Skin of body (tissue), 2 donors: ENCODE results near the gene NFE2L2. TPM values are rescaled to one million over a fixed set of nuclear protein-coding genes. Genes with fewer than 3 reads are reported as not detected.
"Not testable (repeated sequence)": the region's sequence is repeated elsewhere in the genome, so short reads cannot be mapped to it uniquely, and the experiment has no call there.

ENCODE experiments used
- DNase-seq: peaks from one replicate; lab custom pipeline; 2025; lab: John Stamatoyannopoulos, UW
- total RNA-seq: library from RNA; depleted of rRNA; stranded (reverse); fragments of >200 nt; gene quantifications from one replicate; pipeline ENCODE4 v1.2.3, GENCODE V29; 2014

NFE2L2 gene
- total RNA-seq, 1 donor from 2014 or later, result 68.6 TPM

DNA sequence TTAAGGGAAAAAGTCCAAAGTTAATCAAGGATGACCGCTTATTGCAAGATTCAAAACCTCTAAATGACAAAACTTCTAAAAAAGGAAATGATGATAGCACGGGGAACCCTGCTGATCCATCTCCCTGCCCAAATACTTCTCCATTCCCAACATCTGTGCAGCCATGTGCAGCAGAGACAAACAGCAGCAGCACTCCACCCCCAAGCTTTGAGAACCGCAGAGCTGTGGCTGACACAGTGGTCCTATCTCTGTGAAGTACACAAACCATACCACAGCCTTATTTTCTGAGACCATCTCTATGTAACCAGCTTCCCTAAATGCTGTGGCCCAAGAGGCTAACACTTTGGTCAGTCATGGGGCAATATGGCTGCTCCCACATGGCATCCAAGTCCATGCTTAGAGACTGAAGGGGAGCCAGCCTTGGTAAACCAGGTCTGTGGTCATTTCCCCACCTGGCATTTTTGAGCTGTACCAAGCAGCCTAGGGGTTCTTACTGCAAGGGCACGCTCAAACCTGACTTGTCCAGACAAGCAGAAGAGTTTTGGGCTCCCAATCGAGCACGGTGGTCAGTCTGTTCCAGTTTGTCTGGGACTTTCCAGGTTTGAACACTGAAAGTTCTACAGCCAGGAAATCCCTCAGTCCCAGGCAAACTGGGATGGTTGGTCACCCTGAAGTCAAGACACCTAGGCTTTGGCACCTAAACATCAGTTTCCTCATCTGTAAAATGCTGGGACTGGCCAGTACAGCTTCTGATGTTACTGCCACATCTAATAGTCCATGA is 17.1 kb upstream of the NFE2L2 start:
- DNase-seq, result peak; percentile 27

GRCh38 chr2:177279847-177280246 is 15.3 kb upstream of the NFE2L2 start:
- no peak for DNase-seq

DNA sequence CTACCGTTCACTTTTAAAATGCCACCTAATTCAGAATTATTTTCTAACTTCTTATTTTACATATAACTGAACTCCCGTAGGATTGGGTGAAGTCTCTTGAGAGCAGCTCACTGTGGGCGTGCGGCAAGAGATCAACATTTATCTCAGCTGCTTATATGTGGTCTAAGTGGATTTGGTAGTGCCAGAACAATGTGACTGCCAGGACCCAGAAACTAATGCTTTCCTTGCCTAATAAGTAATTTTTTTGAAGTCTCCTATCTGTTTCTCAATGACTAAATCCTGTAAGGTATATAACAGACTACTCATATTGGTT is 11.2 kb upstream of the NFE2L2 start:
- DNase-seq, result no peak

GRCh38 chr2:177275040-177275742 is 10.7 kb upstream of the NFE2L2 start:
- DNase-seq, result no peak

DNA sequence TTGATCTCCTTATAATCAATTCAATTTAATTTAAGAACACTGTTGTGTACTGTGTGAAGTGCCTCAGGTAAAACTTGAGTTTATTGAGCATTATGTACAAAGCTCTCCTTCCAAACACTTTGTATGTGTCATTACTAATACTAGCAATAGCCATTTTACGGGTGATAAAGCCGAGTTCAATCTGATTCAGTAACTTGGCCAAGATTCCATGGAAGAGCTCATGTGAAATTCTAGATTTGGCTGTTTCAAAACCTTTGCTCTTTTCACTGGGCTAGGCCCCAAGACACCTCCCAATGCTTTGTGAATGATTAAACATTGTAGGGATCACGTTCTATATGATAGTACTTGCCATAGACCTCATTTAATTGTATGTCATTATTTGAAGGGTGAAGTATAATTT is 8.9 kb upstream of the NFE2L2 start:
- no peak for DNase-seq

DNA sequence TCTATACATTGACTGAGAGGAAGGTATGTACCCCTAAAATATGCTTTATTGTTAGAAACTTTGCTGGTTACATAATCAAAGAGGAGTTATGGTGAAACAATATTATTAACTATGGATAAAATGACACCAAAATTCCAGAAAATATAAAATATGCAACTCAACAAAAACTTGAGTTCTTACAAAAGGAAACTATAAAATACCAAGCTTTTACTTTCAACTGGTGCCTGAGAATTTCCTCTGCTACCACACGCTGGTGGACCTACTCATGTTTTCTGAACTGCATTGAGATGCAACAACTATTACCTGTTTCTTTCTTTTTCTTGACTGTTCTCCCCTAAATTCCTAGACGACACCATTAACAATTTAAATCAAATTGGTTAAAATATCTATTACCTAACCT is 8.2 kb upstream of the NFE2L2 start:
- DNase-seq, result no peak

- no peak for DNase-seq
Measured at GRCh38 chr2:177271981-177272666, 7.6 kb upstream of the NFE2L2 start.

DNA sequence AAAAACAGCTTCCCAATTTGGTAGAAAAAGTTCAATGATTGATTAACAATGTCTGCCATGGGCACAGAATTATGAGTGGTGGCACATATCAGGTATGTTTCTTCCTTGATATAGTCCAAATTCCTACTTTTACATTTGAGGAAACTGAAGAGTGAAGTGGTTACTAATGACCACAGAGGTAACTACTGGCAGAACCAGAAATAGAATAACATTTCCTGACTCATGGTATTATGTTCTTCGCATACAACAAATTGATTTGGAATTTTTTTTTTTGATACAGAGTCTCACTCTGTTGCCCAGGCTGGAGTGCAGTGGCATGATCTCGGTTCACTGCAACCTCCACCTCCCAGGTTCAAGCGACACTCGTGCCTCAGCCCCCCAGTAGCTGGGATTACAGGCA is 6.0 kb upstream of the NFE2L2 start:
- no peak for DNase-seq

- no peak for DNase-seq
Measured at GRCh38 chr2:177268901-177269300, 4.4 kb upstream of the NFE2L2 start.

- no peak for DNase-seq
Measured at GRCh38 chr2:177268187-177268871, 3.8 kb upstream of the NFE2L2 start.

DNA sequence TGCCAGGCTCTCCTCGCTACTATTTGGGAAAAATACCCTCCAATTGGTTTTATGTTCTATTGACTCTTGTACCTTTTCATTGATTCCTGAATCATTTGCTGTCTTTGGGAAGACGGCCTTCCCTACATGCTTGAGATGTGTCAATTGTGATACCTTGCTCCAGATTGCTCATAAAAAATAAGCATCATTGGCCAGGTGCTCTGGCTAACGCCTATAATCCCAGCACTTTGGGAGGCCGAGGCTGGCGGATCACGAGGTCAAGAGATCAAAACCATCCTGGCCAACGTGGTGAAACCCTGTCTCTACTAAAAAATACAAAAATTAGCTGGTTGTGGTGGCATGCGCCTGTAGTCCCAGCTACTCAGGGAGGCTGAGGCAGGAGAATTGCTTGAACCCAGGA is 2.4 kb upstream of the NFE2L2 start:
- not testable (repeated sequence) for DNase-seq

GRCh38 chr2:177265824-177266817 is 1.6 kb upstream of the NFE2L2 start:
- no peak for DNase-seq

DNA sequence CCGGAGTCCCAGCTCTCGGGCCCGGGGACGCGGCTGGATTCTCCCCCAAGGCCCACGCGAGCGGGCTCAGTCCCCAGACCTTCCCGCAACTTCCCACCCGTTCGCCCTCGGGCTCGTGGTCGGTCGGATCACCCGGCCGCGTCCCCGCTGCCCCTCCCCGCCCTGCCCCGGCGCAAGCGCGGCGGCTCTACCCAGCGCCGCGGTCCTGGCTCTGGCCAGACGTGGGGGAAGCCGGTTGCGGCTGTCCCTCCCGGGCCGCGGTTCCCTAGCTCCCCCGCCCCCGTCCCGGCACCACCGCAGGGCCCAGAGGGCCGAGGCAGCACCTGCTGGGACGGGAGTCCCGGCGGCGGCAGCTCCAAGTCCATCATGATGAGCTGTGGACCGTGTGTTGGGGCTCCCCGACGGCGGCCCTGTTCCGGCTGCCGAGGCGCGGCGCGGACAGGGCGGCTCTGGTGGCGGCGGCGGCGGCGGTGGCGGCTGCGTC is 276 bp downstream of the NFE2L2 start:
- DNase-seq, result no peak

DNA sequence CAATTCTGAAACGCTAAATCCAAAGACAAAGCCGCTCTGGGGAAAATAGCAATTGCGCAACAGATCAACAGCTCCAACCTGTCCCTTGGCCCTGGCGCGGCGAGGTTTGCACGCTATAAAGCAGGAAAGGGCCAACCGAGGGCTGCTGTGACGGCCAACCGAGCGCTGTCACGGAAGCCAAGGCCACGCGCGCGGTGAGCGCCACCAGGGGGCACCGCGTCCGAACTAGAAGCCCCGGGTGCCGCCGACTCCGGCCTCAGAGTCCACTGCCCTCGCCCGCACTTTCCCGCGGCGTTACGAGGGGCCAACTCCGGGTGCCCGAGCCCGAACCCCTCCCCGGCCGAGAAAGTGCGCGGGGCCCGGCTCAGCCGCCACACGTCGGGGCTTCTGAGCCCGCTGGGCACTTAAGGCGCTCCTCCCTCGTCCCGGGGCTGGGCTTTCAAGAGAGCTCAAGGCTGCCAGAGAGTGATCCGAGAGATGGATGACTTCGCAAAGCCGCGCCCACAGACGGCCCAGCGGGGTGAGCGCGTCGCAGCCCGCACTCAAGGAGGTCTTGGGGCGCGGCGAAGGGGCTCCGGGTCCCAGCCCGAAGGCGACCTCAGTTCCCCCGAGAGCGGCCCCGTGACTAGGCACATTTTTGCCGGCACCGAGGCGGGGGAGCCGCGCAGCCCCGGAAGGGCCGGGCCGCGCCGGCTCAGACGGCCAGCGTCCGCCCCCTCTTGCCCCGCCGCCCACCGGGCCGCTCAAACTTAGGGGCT is 897 bp downstream of the NFE2L2 start:
- peak; percentile 93 for DNase-seq

GRCh38 chr2:177262958-177263450 is 1.5 kb downstream of the NFE2L2 start:
- DNase-seq, result no peak

DNA sequence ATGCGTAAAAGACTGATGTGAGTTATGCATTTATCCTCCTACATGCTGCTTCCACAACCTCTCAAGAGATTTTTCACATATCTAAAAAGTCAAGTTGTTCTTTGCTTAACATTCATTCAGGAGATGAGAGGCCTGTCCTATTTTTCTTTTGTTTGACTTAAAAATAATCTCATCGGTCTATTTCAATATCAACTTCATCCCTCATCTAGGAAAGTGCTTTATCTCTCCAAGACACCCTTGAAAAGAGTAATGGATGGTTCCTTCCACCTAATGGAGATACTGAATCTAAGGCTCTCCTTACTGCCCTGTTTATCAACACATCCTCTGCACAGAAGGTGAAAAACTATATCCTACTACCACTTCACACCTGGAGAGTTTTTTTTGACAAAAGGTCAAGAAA is 2.4 kb downstream of the NFE2L2 start:
- peak; percentile 58 for DNase-seq

DNA sequence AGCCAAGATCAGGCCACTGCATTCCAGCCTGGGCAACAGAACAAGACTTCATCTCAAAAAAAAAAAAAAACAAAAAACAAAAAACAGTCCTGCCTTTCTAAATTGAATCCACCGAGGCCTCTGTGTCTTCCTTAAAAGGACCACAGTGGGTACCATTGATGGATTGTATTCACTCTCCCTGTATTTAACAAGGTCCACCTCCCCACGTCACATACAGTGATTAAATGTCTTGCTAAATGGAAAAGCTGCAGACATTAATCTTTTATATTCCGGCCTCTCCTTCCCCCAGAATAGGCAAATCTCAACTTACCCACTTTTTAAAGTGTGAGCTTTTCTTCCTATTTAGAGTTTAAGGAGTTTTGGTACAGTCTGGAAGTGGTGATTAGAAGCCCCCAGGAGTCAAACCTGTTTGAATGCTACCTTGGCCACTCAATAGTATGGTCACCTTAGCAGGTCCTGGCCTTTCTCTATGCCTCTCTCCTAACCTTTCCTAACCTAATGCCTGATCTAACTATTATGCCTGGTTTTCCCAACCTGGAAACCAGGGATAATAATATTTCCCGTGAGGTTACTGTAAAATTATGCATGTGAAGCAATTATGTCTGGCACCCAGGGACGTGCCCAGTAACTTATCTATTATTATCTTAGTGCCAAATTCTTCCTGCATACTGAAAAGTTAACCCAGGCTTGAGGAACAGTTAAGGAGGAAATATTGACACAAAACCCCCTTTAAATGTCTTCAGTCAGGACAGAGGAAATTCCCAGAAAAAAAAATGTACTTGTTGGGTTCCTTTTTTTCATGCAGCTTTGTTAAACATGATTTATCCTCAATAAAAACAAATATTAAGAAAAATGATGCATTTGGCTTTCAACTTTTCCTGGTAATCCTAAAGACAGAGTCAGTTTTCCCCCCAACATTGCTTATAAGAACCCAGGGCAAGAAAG is 3.1 kb downstream of the NFE2L2 start:
- DNase-seq, result no peak

DNA sequence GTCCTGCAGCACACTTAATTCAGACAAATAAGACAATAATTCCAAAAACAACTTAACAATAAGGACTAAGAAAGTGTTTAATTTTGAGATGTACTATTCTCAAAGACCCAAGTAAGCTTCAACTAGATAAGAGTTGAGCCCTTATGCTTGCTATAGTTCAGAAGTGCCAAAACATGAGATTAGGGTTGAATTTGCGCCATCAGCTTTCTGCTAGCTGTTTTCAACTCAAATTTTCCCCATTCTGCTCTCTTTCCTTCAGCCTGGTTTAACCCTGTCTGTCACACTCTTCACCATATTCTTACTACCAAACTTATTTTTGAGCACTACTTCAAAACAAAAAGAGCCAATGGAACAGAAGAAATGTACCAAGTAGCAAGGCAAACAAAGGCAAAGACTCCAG is 4.1 kb downstream of the NFE2L2 start:
- DNase-seq, result peak; percentile 27

DNA sequence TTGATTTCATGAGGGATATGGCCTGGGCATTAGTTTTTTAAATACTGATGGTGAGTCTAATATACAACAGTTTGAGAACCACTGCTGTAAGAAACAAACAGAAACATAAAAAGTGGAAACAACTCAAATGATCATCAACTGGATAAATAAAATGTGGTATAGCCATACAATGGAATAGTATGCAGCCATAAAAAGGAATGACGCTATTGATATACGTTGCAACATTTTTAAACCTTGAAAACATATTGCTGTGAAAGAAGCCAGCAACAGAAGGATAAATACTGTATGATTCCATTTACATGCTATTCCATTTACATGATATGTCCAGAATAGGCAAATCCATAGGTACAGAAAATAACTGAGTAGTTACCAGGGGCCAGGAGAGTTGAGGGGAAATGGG is 6.5 kb downstream of the NFE2L2 start:
- no peak for DNase-seq
